Stimulated activated CD8-positive, alpha-beta memory T cell treated with anti-CD3 and anti-CD28 coated beads, Interleukin-4, amount 100 ng/mL, for 1 hour (primary cell): ENCODE measurements around the gene BEAN1.
"Not testable (repeated sequence)": the region's sequence is repeated elsewhere in the genome, so short reads cannot be mapped to it uniquely, and the experiment has no call there.

Source experiments
- DNase-seq, 2 donors: peaks; one replicate each; pipeline ENCODE4 v3.0.0-alpha.2; 2020; ENCODE audit warnings: low read depth in 2 of 2, low spot score in 1 of 2

The BEAN1 gene

GRCh38 chr16:66440271-66440802 is 13.2 kb downstream of the BEAN1 start:
- no peak for DNase-seq

- DNase-seq = no peak
Observed at GRCh38 chr16:66440970-66441369, 13.9 kb downstream of the BEAN1 start.

- DNase-seq = no peak
Observed at GRCh38 chr16:66441586-66442375, 14.7 kb downstream of the BEAN1 start.

GRCh38 chr16:66442502-66443268 is 15.6 kb downstream of the BEAN1 start:
- DNase-seq = no peak

- no peak for DNase-seq
Observed at GRCh38 chr16:66443269-66443652, 16.2 kb downstream of the BEAN1 start.

- DNase-seq = no peak
Observed at GRCh38 chr16:66444049-66444481, 17.0 kb downstream of the BEAN1 start.

- no peak for DNase-seq
Observed at GRCh38 chr16:66446737-66447136, 19.6 kb downstream of the BEAN1 start.

- no peak for DNase-seq
Observed at GRCh38 chr16:66447491-66447890, 20.4 kb downstream of the BEAN1 start.

GRCh38 chr16:66451548-66451947 is 24.5 kb downstream of the BEAN1 start:
- no peak for DNase-seq

- not testable (repeated sequence) for DNase-seq
Observed at GRCh38 chr16:66453230-66453629, 26.1 kb downstream of the BEAN1 start.

GRCh38 chr16:66454751-66455150 is 27.7 kb downstream of the BEAN1 start:
- no peak for DNase-seq

GRCh38 chr16:66455970-66456369 is 28.9 kb downstream of the BEAN1 start:
- no peak for DNase-seq

- no peak for DNase-seq
Observed at GRCh38 chr16:66457888-66458287, 30.8 kb downstream of the BEAN1 start.

- DNase-seq = no peak
Observed at GRCh38 chr16:66458292-66458691, 31.2 kb downstream of the BEAN1 start.

GRCh38 chr16:66458853-66459252 is 31.8 kb downstream of the BEAN1 start:
- no peak for DNase-seq

- no peak for DNase-seq
Observed at GRCh38 chr16:66459878-66460277, 32.8 kb downstream of the BEAN1 start.

GRCh38 chr16:66460703-66461102 is 33.6 kb downstream of the BEAN1 start:
- no peak for DNase-seq

- DNase-seq = no peak
Observed at GRCh38 chr16:66462912-66463311, 35.8 kb downstream of the BEAN1 start.

GRCh38 chr16:66465946-66466345 is 38.9 kb downstream of the BEAN1 start:
- not testable (repeated sequence) for DNase-seq

GRCh38 chr16:66466636-66467035 is 39.5 kb downstream of the BEAN1 start:
- DNase-seq = not testable (repeated sequence)

GRCh38 chr16:66467611-66468010 is 40.5 kb downstream of the BEAN1 start:
- DNase-seq = no peak

- DNase-seq = no peak
Observed at GRCh38 chr16:66468321-66468965, 41.3 kb downstream of the BEAN1 start.
